GM21381 (cell line): ENCODE results near the gene GNG7.

ENCODE experiments used
- ATAC-seq: cut with Tn5 transposase; IDR thresholded peaks from one replicate; pipeline ENCODE4 v1.9.1; 2021; ENCODE audit warnings: mild to moderate bottlenecking, moderate library complexity; ENCODE audit not compliant: unreplicated experiment

The GNG7 gene

GRCh38 chr19:2726904-2727639 lies 24.6 kb upstream of the GNG7 start:
- no peak for ATAC-seq

- ATAC-seq, result no peak
These were observed 23.8 kb upstream of the GNG7 start for GRCh38 chr19:2726160-2726855.

DNA sequence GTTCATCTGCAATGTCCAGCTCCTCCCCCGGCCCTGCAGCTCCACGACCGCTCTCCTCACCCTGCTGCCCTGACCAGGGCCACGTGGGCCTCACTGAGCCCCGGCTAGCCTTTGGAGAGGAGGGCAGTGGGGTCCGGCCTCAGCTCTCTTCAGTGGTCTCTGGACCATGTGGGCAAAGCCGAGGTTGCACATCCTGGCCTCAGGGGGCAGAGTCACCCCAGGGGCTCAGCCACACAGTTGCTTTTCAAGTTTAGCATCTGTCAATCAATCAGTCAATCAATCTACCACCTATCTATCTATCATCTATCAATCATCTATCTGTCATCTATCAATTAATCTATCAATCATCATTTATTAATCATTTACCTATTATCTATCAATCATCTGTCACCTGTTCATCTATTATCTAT lies 21.7 kb upstream of the GNG7 start:
- ATAC-seq, result no peak

DNA sequence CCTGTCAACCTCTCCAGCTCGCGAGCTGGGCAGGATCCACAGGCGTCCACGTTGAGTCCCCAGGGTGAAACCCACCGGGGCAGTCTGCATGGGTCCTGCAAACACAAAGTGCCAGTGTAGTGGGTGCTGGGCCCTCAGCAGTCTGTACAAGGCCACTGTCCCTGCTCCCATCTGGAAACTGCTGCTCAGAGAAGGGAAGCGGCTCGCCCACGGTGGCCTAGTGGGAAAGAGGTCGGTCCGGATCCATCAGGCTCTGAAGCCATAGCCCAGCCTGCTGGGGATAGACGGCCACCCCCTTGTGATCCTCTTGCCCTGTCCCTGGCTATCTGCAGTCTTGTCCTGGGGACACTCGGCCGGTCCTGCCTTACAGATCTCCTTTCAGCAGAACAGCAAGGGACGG lies 21.3 kb upstream of the GNG7 start:
- no peak for ATAC-seq

DNA sequence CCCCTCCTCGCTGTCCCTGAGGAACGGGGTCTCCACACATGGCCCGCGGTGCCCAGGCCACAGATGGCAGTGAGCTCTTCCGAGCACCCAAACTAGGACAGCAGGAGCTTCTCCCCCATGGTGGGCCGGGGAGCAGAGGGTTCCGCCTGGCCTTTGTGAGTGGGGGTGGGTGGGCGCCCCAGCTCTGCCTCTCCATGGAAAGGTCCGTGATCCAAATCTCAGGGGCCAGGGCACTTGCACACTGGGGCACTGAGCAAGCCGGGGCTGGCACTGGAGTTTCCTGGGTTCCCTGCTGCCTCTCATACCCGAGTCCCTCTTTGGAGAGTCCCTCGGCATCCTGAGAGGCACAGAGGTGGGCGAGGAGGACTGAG lies 20.8 kb upstream of the GNG7 start:
- ATAC-seq, result no peak

DNA sequence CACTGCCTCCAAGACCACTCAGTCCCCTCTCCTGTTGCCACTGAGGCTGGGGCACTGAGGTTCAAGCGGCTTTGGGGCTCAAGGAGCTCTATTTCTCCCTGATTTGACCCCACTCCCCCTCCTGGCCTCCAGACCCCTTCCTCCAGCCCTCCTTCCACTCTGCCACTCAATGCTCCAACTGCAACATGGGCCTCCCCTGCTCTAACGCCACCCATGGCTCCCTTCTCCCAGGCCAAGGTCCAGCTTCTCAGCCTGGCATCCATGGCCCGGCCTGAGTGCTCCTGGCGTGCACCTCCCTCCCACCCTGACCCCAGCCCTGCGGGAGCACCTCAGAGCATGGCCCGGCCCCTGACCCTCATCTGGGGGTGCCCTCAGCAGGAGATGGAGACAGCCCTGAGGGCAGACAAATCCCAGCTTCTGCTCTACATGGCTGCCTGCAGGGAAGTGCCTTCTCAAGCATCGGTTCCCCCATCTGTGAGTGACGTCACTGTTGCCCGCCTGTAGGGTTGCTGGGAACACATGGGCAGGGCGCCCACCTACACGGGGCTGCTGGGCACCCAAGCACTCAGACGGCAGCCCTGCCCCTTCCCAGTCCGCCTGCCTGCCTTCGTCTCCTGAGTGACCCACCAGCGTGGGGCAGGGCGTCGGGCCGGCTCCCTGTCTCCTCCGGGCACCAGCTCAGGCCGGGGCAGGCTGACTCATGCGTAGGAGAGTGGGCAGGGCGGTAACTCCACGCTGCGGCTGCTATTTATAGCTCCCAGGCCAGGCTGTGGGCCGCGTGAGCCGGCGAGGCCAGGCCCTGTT lies 20.2 kb upstream of the GNG7 start:
- no peak for ATAC-seq

DNA sequence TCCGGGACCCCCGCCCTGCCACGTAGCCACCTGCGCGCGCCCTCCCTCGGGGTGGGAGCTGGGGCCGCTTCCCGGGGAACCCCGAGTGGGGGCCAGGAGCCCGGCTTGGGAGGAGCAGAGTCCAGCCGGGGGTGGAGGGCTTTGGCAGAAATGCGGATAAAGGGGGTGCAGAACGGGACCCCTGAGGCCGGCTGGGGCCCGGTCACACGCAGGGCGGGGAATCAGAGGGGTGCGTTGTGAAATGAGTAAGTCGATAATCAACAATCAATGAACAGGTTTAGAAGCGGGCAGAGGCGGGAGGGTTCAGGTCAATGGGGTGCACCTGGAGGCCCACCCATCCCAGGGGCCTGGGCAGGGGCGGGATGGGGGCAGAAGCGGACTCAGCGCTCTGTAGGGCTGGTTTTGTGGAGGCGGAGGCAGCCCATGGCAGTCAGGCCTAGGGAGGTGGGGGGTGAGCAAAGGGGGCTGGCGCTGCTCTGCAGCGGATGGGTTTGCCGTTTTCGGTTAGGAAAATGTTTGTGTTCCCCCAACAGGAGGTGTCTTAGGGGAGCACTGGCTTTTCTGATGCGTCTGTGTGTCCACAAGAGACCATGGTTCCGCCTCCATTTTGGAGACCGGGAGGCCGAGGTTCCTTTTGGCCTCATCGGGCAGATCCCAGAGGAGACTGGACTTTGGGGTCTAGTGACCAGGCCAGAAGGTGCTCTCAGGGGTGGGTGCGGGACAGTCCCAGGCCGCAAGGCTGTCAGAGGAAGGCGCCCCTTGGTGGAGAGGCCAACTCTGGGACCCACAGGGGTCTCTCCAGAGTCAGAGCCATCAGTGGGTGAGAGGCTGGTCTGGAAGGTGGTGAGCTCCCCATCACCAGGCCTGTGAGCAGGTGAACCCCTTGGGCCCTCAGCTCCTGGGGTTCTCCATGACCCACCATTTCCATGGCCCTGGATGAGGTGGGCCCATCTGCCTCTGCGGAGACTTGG lies 19.4 kb upstream of the GNG7 start:
- no peak for ATAC-seq

- no peak for ATAC-seq
These were observed 18.5 kb upstream of the GNG7 start, which contains the start of gene DIRAS1 for GRCh38 chr19:2720777-2721569. TSS of gene DIRAS1 (minus strand) at chr19:2721372. CDS start at chr19:2717806, 3,566 bp downstream.

DNA sequence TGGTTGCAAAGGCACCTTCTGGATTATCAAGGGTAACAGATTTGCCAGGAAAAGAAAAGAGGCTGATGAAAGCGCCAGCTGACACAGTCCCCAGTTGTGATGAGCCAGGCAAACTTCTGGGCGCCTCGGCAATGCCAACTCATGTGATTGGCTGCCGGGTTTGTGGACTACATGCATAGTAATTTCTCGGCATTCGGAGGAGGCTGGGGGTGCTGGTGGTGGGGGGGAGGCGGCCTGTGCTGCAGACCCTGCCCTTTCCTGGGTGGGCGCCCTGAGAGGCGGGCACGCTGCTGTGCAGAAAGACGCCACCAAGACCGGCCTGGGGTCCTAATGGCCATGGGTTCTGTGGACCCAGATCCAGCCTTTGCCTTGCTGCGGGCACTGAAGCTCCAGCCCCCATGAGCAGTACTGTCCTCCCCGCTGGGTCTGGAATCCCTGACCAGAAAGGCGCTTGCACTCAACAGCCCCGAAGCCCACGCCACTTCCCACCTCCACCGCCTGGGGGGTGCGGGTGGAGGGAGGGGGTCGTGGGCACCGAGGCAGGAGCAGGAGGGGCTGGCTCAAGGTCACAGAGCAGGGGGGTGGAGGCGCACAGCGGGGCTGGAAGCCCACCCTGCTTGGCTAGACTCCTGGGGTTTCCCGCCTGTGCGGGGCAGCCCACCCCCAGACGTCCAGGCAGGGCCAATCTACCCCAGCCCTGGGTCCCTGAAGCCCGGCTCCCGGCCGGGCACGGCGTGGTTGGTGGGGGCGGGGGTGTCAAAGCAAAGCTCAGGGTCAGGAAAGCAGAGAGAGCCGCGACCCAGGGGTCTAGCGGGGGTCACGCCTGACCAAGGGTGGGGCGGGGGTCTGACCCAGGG lies 17.7 kb upstream of the GNG7 start:
- ATAC-seq, result no peak

GRCh38 chr19:2719232-2719735 lies 16.8 kb upstream of the GNG7 start:
- no peak for ATAC-seq

DNA sequence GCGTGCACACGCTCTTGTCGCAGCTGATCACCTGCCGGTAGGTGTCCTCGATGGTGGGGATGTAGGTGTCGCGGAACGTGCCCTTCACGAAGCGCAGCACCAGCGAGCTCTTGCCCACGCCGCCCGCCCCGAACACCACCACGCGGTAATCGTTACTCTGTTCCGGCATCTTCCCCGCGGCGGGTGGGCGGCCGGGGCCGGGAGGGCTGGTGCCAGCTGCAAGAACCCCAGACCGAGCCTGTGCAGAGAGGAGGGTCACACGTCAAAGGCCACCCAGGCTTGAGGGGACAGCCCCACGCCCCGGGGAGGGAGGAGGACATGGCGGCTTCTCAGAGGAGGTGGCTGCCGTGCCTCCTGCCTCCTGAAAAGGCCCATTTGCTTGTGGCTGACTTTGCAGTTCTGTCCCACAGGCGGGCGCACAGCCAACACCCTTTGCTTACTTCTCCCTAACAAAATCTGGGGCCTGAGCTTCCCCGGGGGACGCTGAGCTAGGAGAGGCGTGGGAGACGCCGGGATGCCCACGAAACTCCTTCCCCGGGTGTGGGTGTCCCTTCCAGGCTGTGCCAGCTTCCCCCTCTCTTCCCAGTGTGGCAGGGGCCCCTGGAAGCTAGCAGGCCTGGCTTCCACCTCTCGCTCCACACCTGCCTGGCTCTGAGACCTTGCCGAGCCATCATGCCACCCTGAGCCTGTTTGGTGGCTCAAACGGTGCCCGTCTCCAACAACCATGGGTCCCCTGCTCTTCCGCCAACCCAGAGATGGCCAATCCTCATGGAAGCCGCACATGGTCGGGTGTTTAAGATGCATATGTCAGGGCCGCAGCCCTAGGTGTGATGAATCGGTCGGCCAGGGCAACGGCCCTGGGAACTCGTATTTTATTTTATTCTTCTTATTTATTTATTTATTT lies 15.4 kb upstream of the GNG7 start:
- no peak for ATAC-seq

DNA sequence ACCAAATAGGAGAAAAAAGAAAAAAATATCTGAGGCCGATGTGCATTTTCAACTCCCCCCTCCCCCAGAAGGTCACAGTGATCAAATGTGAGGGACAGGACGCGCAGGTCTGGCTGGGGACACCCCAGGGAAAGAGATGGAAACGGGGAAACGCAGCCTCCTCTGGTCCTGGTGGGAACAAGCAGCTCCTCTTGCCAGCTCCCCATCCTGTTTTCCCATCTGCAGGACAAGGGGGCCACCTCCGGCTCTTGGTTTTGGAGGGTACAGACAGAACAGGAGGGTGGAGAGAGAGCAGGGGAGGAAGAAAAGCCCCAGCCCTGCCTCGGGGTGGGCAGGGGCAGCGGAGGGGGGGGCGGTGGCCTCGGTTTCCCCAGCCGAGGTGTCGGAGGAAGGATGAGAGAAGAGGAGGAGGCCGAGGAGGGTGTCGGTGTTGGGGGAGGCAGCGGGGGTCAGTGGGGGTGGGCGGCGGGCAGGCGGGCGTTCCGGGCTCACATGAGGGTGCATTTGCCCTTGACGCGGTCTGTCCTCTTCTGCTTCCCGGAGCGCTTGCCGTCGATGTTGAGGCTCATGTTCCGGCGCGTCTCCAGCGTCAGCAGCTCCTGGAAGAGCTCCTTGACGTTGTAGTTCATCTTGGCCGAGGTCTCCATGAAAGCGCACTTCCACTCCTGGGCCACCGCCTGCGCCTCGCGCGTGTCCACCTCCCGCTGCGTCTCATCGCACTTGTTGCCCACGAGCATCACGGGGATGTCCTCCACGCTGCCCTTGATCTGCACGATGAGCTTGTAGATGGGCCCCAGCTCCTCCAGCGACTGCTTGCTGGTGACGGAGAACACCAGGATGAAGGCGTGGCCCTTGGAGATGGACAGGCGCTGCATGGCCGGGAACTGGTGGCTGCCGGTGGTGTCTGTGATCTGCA lies 14.5 kb upstream of the GNG7 start:
- ATAC-seq, result no peak

DNA sequence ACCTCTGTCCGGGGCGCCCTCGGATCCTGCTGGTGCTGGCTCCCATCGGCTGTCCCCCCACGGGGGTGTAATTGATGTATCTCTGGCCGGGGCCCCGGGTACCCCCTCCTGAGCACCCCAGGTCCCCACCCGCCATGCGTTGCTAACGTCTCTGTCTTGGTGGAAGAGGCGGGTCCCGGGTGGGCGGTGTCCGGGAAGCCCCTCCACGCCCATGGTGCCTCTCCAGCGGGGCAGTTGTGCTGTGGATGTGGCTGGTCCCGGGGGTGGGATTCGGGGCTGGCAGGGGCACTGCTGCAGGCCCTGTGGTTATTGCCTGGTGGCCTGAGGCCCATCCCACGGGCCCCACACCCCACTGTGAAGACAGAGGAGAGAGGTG lies 13.8 kb upstream of the GNG7 start:
- no peak for ATAC-seq

DNA sequence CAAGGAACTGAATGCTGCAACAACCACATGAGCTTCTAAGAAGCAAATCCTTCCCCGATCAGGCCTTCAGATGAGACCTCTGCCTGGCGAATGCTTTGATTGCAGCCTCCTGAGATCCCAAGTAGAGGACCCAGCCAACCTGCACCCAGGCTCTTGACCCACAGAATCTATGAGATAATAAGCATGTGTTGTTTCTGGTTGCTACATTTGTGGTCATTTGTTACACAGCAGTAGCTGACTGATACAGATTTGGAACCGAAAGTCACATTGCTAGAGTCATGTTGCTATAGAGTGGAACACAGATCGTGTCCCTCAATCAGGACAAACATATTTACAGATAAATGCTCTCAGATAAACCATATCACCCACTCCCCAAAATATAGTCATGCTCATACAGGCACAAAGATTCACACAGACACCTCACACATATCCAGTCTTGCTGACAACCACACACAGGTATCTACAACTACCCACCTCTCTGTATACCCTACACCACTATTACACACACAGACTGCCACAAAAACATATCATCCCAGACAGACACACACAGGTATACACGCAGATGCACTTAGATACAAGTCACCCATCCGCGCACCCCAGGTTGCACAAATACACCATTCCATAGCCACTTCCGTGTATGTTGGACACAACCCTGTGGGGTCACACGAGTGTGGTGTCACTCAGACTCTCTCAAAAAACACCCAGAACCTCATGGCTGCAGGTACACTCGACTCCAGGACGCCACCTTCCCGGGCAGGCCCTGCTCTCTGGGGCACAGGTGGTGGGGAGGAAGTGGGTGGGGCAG lies 13.2 kb upstream of the GNG7 start:
- ATAC-seq, result no peak

DNA sequence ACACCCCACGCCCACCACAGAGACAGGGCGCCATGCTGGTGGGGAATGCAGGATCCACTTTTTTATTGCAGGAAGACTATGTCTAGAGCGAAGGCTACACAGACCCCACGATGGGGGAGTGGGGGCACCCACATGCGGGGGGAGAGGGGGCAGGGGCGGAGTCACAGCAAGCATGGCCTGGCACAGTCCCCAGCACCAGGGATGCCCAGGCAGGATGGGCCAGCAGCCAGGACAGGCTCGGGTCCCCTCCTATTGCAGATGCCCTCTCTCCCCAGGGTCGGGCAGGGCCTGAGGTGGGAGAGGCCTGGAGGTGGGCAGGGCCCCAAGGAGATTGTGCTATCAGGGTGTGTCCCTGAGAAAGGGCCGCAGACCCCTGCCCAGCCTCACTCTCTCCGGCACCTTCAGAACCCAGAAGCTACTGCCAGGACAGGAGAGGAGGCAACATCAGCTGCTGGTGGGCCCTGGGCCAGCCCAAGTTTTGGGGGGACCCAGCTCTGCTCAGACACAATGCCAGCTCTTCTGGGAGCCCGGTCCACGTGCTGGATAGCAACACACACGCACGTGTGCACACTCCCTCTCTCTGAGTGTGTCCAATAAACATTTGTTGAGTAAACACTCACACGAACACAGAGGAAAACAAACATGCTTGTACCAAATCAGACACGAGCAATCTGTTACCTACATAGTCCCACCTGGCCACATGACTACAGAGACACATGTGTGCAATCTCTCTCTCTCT lies 12.2 kb upstream of the GNG7 start:
- no peak for ATAC-seq
